ENCODE results near the gene ARFIP1. TPM values are rescaled to one million over a fixed set of nuclear protein-coding genes. Genes with fewer than 3 reads are reported as not detected.

The ARFIP1 gene
- polyA plus RNA-seq, 1 donor = 44.2 TPM

DNA sequence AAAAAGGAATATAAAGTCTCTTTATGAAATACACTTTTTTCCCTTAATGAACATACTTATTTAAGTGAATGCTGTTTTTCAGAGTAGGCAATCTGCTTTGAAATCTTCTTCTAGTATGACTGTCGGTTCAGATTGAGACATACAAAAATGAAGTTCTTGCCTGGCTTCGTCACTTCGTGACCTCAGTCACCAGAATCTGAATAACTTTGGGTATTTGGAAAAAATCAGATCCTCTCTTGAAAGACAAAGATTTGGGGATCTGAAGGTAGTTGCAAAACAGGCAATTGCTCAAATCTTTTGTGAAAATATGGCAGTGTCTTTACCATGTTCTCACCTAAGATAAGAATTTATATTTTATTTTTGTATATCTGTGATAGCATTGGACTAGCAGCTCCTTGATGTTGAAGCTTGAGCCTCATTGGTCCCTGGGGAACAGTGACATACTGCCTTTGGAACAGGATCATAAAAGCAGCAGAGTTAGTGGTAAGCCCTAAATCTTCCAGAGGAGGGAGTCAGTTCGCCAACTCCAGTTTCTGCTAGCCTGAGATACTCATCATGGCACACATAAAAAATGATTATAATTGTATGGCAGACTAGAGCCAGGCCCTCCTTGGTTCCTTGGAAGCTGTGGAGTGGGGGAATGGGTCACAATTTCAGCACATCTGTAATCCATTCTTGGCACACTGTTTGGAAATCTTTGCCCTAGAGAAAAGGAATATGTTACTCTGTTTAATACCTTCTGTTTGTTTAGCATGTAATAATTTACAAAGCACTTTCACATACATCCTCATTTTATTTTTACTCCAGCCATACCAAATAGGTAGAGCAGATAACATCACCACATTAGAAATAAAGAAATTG is 5.0 kb downstream of the ARFIP1 start:
- no peak for DNase-seq

DNA sequence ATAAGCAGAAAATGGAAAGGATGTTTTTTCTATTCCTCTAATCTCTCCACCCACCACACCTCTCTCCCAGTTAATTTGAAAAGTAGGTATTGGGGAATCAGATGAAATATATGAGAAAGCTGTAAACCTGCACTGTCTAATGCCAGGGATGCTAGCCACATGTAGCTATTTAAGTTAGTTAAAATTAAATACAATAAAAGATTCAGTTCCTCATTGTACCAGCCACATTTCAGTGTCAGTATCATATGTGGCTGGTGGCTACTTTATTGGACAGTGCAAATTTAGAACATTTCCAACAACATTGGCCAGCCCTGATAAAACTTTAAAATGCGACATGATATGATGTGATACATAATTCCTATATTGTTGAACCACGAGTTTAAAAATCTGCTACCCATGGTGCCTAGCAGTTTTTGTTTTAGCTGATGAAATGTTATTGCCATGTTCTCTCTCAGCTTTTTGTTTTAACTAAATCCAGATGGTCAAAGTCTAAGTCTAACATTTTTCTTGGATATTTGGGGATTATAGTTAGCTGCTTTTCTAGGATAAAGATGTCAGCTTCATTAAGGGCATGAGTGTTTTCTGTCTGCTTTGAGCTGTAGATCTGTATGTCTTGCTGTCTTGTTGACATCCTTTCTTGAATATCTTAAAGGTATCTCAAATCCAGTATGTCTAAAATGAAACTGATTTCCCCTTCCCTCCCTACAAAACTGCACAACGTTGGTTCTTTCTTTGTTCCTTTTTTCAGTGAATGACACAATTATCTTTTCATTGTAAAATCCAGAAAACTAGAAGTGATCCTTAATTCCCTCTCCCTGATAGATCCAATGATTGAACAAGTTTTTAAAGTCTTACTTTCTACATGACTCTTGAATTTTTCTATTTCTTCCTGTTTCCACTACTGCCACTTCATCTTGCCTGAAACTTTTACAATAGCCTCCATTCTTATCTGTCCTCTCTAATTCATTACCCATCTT is 6.2 kb downstream of the ARFIP1 start:
- DNase-seq = no peak

DNA sequence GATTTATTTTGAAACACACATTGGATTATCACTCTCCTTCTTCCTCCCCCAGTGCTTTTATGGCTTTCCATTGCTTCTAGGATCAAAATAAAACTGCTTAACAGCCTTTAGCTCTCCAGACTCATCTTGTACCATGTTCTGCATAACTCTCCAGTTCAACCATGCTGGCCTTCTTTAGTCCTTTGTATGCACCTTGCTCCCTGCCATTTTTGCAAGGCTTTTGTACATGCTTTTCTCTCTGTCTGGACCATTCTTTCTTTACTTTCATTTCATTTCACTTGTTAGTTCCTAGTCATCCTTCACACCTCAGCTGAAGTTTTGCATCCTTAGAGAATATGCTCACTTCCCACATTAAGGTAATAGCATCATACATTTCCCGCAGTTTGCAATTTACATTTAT is 6.9 kb downstream of the ARFIP1 start:
- no peak for DNase-seq

DNA sequence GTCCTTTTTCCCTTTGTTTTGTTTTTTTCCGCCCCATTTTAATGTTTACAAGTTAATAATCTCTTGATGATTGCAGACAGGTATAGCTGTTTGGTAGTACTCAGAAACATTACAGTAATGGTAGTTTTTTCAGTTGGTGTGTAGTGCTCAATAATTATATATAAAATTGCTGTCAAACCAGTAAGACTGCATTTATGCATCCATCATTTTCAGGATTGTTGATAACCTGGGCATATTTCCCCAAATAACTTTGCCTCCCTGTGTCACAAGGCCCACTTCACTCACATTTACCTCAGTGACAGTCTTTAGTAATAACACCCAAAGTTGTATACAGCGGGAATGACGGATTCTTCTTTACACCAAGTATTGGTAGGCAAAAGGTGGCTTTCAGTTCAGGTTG is 16.1 kb downstream of the ARFIP1 start:
- no peak for DNase-seq

DNA sequence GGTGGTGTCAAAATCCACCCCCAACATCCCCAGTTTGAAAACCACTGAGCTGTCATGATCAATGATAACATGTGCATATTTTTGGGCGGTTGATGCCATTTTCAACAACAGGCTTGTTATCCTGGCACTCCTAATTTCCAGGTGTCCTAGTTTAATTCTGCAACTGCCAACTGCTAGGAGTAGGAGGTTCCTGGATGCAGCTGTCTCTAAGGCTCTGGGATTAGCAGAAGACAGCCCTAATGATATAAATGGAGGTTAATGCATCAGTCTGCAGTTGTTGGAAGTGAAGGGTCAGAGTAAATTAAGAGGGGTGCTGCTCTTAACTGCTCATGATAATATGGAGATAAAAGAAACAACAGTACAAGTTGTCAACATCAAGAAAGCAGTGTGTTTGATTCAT is 23.8 kb downstream of the ARFIP1 start:
- no peak for DNase-seq

DNA sequence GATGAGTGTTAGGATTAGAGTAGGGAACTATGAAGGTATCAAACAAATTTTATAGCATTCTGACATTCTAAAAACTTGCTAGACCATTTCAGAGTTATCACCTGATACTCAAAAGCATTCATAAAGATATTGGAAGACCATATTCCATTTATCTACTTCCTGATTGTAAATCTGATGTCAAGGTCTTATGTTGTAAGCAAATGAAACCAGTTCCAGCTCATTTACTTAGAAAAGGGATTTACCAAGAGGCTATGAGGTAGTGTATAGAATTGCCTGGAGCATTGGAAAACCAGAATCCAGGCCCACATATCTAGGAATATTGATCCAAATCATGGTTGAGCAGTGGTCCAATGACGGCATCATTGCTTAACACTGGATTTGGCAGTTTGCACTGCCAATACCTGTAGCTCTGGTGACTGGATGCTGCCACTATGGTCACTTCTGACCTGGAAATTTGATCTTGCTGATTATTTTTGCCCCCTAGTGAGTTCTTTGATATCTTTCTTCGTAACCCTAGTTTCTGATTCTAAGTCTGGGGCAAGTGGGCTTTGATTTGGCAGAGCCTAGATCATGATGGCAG is 25.4 kb downstream of the ARFIP1 start:
- no peak for DNase-seq

DNA sequence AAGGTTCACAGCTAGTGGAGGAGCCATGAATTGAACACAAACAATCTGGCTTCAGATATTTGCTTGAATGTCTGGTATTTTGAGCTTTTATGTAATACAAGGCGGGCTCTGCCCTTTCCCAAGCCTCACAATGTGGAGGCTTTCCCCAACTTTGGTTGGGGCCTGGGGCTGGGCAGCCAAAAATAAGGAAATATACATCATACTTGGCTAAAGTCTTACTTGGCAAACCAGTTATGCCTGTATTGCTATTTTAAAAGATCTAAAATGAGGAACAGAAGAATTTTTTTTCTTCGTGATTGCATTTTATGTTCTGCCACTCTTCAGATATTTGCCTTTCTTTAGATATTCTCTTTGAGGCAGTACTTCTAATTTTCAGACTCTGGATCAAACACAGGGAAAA is 26.1 kb downstream of the ARFIP1 start:
- DNase-seq = no peak

DNA sequence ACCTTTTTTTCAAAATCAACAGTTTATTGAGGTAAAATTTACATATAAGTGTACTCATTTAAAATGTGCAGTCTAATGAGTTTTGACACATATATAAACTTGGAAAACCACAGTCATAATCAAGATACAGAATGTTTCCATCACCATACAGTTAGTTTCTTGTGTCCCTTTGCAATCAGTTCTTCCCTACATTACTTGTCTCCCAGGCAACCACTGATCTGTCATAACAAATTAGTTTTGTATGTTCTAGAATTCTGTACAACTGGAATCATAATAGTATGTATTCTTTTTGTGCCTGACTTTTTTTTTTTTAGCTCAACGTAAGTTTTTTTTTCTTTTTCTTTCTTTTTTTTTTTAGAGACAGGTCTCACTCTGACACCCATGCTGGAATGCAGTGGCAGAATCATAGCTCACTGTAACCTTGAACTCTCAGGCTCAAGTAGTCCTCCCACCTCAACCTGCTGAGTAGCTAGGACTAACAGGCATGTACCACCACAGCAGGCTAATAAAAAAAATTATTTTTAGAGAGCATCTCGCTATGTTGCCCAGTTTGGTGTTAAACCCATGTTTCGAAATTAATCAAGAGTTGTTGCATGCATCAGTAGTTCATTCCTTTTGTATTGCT is 26.9 kb downstream of the ARFIP1 start:
- DNase-seq = no peak

DNA sequence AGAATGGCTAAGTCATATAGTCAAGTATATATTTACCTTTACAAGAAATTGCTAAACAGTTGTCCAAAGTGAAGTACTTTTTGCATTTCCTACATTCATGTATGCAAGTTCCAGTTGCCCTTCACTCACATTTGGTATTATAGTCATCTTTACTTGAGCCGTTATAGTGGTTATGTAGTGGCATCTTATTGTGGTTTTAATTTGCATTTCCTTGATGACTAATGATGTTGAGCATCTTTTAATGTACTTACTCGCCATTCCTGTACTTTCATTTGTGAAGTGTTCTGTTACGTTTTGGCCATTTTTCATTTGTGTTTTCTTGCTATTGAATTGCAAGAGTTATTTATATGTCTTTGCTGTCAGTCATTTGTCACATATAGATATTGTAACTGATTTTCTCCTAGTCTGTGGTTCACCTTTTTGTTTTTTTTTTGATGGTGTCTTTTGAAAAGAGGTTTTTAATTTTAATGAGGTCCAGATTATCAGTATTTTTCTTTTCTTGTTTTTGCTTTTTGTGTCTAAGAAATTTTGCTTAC is 27.6 kb downstream of the ARFIP1 start:
- DNase-seq = no peak

DNA sequence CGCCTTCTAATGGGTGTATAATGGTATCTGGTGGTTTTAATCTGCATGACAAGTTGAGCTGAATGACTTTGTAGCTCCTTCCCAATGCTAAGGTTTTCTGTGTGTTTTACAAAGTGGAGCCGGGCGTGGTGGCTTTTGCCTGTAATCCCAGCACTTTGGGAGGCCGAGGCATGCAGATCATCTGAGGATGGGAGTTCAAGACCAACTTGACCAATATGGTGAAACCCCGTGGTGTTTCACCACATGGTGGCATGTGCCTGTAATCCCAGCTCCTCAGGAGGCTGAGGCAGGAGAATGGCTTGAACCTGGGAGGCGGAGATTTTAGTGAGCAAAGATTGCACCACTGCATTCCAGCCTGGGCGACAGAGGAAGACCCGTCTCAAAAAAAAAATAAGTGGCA is 28.9 kb downstream of the ARFIP1 start:
- no peak for DNase-seq

DNA sequence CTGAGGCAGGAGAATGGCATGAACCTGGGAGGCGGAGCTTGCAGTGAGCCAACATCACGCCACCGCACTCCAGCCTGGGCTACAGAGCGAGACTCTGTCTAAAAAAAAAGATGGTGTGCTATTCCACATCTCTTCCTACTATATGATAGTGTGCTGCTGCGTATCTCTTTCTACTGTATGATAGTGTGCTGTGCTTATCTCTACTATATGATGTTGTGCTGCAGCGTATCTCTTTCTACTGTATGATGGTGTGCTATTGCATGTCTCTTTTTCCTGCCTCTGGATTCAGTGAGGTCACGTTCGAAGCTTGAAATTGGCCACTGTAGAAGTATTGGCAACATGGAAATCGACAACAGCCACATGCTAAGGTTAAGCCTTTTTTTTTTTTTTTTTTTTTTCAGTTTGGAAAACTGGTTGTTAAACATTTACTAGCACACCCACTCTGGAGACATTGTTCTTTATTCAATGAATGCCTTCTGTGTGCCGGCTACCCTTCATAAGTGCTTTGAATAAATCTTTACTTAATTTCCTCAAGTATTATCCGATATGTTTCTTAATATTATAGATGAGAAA is 31.0 kb downstream of the ARFIP1 start:
- DNase-seq = no peak

DNA sequence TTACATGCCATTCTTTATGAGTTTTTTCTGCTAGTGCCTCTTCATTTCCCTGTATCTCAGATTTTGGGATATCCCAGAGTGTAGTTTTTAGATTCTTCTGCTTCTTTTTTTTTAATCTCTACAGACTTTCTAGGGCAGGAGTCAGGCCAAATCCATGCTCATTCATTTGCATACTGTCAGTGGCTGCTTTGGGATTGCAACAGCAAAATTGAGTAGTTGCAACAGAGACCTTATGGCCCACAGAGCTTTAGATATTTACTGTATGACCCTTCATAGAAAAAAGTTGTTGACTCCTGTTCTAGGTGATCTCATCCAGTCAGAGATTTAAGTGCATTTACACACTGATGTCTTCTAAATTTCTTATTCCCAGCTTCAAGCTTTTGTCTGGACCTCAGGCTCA is 35.3 kb downstream of the ARFIP1 start:
- DNase-seq = no peak

DNA sequence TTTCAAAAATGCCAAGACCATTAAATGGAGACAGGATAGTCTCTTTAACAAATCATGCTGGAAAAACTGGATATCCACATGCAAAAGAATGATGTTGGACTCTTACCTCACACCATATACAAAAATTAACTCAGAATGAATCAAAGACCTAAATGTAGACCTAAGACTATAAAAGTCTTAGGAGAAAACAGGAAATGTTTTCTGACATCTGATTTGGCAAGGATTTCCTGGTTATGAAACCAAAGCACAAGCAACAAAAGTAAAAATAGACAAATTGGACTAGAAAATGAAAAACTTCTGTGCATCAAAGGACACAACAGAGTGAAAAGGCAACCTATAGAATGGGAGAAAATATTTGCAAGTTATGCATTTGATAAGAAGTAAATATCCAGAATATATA is 37.6 kb downstream of the ARFIP1 start:
- no peak for DNase-seq

DNA sequence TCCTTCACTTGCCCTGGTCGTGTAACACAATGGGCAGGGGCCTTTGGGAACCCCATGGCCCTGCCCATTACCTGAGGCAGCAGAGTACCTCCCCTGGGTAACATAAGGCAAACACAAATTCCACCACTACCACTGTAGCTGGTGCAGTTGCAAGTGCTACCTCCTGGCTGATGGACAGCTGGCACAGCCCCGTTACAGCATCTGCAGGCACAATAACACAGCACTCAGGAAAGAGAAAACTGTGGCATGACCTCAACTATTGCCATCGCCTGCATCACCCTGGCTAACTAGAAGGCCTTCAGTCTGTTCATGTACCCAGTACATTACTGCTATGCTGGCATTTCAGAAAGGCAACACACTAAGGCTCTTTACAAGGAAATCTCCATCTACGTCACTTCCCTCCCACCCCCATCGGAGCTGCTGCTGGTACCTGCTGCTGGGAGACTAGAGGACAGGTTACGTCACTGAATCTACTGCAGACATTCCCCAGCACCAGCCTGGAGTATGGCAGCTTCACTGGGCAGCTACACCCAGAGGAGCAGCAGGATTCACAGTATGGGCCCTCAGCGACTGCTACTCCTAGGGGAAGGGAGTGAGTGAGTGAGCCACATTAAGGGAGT is 39.4 kb downstream of the ARFIP1 start:
- no peak for DNase-seq

DNA sequence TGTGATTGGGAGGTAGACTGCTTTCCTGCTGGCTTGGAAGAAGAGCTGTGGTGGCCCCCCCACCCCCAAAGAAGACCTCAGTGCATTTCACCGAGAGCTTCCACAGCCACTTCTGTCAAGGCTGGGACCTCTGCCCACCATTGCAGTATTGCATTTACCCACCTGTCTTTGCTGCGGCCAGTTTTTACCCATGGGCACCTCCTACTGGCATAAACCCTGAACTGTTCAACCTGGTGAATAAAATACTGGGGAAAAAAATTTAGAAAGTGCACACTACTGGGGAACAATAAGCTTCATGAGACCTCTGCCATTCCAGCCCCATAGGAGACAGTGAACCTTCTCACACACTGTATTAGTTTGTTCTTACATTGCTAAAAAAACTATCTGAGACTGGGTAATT is 40.3 kb downstream of the ARFIP1 start:
- DNase-seq = no peak

DNA sequence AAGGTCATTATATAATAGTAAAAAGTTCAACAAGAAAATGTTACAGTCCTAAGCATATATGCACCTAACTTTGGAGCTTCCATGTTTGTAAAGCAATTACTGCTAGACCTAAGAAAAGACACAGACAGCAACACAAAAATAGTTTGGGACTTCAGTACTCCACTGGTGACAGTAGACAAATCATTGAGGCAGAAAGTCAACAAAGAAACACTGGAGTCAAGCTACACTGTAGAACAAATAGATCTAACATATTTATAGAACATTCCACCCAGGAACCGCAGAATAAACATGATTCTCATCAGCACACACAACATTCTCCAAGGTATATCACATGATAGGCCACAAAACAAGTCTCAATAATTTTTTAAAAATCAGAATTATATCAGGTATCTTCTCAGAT is 42.6 kb downstream of the ARFIP1 start:
- DNase-seq = no peak

DNA sequence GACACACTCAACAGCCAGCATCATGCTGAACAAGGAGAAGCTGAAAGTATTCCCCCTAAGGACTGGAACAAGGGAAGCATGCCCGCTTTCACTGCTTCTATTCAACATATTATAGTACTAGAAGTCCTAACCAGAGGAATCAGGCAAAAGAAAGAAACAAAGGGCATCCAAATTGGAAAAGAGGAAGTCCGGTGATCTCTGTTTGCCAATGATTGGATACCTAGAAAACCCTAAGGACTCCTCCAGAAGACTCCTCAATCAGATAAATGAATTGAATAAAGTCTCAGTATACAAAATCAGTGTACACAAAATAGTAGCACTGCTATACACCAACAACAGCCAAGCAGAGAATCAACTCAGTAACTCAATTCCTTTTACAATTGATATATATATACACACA is 44.8 kb downstream of the ARFIP1 start:
- no peak for DNase-seq

DNA sequence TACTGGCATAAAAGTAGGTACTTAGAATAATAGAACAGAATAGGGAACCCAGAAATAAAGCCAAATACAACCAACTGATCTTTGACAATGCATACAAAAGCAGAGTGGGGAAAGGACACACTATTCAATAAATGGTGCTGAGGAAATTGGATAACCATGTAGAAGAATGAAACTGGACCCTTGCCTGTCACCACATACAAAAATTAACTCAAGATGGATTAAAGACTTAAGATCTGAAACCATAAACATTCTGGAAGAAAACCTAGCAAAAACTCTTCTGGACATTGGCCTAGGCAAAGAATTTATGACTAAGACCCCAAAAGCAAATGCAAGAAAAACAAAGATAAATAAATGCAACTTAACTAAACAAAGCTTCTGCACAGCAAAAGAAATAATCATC is 45.6 kb downstream of the ARFIP1 start:
- no peak for DNase-seq

DNA sequence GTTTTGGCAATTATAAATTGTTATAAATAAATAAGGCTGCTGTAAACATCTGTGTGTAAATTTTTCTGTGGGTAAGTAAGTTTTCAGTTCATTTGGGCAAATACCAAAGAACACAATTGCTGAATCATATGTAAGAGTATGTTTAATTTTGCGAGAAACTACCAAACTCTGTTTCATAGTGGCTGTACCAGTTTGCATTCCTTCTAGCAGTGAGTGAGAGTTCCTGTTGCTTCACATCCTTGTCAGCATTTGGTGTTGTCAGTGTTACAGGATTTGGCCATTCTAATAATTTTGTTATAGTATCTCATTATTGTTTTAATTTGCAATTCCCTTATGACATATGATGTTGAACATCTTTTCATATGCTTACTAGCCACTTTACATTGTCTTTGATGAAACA is 48.4 kb downstream of the ARFIP1 start:
- DNase-seq = no peak

DNA sequence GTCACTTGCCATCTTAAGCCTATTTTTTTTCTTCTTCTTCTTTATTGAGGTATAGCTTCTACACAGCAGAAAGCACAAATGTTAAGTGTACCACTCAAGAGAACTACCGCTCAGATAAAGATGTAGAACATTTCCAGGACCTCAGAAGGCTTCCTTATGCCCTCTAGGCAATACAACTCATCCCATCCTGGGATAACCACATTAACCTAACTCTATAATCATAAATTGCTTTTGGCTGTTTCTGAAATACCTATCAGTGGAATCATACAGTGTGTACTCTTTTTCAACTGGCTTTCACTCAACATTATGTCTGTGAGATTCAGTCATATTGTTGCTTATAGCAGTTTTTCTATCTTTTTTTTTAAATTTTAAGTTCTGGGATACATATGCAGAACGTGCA is 51.7 kb downstream of the ARFIP1 start:
- DNase-seq = no peak

DNA sequence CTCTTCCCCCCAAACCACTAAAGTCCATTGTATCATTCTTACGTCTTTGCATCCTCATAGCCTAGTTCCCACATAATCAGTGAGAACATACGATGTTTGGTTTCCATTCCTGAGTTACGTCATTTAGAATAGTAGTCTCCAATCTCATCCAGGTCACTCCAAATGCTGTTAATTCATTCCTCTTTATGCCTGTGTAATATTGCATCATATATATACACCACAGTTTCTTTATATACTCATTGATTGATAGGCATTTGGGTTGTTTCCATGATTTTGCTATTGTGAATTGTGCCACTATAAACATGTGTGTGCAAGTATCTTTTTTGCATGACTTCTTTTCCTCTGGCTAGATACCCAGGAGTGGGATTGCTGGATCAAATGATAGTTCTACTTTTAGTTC is 57.2 kb downstream of the ARFIP1 start:
- no peak for DNase-seq

Measured in left kidney (tissue), 2 donors.